NCI-H1105 treated with DMSO at 0.1 percent for 48 hours (cell line): Measurements from ENCODE around the gene PIK3R6.
"Not testable (repeated sequence)": the region's sequence is repeated elsewhere in the genome, so short reads cannot be mapped to it uniquely, and the experiment has no call there.

Experiments
- DNase-seq: peaks from one replicate; lab custom pipeline; 2025; lab: John Stamatoyannopoulos, UW

The PIK3R6 gene

GRCh38 chr17:8828517-8828875 is 39.0 kb downstream of the PIK3R6 start:
- DNase-seq: no peak

- DNase-seq: no peak
These were observed 40.6 kb downstream of the PIK3R6 start for GRCh38 chr17:8826808-8827435.

GRCh38 chr17:8825802-8826201 is 41.7 kb downstream of the PIK3R6 start:
- no peak for DNase-seq

GRCh38 chr17:8823279-8823678 is 44.2 kb downstream of the PIK3R6 start:
- no peak for DNase-seq

DNA sequence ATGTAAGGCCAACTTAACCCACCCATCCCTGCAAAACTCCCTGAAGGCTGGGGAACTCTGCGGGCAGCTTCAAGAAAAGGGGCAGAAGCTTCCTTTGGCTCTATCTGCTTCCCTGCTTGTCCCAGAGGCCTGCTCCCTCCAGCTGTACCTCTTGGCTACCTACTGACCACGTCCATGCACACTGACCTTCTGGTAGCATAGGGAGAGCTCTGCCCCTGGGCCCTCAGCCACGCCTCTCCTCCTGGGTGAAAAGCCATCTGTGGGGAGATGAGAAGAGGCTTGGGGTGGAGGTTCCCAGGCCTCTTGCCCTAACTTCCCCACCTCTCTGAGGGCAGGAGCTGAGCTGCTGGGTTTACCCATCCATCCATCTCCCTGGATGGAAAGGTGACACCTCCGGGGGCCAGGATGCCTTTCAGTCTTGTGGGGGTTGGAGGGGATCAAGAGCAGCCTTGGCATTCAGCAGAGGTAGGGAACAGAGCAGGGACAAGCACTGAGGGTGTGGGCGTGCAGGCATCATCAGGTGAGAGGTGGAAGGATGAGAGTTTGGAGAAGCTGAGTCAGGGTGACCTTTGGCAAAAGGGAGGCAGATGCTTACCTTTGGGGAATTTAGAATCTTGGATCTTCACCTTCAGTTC is 45.0 kb downstream of the PIK3R6 start:
- DNase-seq: no peak

DNA sequence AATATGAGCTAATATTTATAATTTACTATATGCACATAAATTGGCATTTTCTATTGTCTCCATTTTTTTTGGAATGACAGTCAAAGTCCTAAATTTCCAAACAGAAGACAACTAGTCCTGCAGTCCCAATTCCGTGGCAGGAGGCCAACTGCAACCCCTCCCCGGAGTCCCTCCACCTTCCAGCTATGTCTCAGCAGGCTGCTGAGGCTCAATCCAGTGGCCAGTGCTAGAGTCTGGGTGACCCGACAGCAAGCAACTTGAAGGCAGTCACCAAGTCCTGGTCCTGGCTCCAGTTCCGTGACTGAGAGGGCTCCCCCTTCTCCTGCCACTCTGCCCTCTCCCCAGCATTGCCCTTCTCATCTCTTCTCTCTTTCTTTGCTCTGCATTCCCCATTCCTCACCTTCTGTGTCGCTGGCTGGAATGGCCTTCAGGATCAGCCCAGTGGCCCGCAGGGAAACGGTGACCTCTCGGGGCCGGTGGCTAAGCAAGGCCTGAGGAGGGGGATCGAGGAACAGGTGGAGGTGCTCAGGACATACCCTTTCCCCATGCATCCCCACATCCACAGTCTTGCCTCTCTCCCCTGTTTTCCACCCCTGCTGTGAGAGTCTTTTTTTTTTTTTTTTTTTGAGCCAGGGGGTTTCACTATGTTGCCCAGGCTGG is 45.9 kb downstream of the PIK3R6 start:
- no peak for DNase-seq

DNA sequence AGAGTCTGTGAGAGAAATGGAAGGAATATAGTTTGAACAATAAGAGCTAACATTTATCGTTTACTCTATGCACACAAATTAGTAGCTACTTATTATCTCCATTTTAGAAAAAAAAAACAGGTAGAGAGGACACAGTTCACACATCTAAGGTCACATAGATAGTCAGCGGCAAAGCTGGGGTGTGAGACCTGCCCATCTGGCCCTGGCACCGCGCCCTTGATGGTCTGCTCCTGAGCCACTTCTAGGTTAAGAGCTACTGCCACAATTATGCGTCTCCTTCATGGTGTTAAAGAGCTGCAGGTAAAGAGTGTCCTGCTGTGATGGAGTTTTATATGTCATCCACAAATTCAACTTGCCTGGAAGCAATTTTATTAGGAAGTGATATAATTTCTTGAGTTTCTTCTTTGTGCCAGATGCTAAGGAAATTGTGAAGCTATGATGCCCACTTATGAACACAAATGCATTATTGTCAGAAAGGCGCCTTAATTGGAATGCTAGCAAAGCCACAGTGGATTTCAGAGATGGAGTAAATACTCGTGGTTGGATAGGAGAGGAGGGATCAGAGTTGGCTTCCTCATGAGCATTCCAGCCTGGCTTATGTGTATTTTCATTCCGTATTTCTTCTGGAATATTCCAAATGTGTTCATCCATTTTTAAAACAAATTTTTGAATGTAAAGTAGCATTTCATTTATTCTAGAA is 47.0 kb downstream of the PIK3R6 start:
- peak; percentile 14 for DNase-seq

DNA sequence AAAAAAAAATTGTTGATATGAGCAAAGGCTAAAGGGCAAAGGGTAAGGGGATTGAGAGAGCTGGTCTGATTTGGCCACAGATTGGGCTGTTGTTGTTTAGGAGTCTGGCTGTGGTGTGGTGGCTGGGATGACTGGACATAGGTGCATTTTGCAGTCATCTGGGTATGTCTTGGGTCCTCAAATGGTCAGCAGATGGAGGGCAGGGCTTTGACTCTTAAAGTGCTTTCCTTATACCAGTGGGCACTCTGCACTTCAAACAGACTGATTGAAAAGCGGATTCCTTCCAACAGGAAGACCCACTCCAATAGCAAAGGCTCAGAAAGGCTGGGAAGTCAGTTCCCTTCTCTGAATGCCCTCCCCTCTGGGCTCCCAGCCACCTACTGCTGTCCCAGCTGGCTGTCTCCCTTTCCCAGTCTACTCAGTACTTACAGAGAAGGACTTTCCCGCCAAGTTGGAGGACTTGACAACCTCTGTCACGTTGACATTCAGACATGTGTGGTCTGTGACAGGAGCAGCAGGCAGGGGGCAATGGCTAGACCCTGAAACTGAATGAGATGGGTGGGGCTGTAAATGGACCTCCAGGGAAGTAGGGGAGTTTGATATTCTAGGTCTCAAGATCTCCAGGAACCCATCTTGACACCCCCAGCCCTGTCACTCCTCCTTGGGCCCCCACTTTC is 48.7 kb downstream of the PIK3R6 start:
- DNase-seq: no peak

DNA sequence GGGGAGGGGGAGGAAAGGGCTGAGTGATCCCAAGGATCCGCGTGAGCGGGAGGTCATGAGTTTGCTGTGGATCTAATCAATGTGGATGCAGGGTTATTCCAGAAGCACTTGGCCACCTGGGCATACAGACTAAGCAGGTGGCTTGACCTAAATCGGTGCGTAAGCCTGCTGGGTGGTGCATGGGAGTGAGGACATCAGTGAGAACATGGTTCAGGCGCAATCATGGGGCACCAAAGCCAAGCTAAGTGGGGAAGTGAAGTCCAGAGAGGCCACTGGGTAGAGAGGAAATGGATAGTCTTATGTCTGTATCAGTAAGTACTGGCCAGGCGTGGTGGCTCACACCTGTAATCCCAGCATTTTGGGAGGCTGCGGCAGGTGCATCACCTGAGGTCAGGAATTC is 49.4 kb downstream of the PIK3R6 start:
- no peak for DNase-seq

DNA sequence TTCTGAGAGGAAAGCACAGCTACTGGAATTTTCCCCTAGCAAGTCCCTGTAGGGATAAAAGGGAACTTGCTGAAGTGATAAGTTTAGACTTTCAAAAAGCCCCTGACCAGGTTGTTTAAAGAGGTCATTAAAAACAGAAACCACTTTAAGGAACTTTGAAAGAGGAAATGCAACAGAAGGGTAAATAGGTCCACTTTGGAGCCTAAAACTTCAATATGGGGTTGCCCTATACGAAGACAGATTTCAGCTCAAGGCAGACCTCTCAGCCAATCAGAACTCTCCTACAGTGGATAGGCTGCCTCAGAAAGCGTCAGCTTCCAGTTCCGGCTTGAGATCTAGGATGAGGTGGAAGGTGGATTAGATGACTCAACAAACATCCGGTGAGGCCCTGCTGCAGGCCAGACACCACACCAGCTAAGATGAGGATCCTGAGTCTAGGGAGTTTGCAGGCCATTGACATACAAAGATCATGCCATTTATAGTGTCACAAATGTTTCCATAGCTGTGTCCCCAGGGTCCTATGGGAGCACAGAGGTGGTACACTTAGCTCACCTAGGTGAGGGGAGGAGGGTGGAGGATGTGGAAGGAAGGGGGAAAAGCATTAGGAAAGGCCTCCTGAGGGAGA is 60.4 kb downstream of the PIK3R6 start:
- no peak for DNase-seq

GRCh38 chr17:8806253-8806925 is 61.1 kb downstream of the PIK3R6 start:
- DNase-seq: no peak

GRCh38 chr17:8805396-8805795 is 62.1 kb downstream of the PIK3R6 start:
- not testable (repeated sequence) for DNase-seq

DNA sequence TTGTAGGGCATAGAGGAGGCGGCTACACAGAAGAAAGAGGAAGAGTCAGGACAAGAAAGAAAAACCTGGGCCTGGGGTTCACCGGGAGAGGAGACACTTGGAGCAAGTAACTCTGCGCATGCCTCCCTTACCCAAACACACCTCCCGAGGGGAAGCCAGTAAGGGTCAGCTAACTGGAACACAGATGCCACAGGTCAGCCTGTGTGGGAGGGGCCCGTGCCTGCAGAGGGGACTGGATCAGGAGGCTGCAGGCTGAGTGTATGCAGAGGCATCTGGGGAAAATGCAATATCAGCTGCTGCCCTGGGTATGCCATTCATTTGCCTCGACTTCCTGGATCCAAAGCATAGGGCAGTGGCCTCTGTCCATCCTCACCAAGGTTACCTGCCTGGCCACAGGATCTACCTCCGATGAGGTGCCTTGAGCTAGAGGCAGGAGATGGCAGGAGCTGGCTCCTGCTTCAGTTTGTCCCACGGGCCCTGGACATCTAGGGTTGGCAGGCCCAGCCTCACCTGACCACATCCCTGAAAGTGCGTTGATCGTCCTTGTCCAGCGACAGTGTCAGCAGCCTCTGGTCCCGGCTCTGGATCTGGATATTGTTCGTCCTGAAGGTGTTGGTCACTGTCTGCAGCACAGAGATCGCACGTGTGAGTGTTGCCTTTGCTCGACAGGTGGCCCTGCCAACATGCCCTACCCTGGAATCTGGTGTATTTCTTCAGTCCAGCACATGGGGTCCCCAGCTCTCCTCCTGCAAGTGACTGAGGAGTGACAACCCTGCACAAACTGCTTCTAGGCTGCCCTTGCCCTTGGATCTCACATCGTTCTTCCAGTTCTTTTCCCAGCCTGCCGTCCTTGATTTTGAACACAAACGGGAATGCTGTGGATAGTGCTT is 63.7 kb downstream of the PIK3R6 start:
- DNase-seq: no peak

DNA sequence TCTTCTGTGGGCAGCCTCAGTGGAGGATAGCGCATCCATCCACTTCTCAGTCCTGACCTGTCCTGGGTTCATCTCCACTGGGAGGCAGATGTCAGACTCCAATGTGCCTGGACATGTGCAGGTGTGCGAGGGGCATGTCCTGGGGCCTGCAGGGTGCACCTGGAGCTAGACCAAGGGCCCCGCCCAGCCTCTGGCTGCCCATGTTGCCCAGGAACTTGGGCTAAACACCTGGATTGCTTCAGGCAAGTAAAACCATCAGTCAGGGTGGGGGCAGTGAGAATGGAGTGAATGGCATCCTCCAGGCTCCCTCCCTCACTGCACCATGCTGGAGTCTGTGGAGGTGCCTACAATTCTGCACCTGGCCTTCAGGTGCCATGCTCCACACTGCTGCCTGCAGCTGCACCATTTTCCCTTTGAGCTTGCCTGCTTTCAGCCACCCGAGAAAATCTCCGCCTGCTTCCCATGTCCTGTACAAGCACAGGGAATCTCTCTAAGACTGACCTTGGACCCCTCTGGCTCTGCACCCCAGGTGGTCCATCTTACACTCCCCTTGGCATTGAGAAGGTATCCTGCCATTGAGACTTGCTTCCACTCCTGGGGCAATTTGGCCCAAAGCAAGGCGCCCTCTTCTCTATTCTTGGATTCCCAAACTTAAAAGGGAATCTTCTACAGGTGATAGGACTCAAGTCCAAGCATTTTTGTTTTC is 66.2 kb downstream of the PIK3R6 start:
- DNase-seq: no peak

DNA sequence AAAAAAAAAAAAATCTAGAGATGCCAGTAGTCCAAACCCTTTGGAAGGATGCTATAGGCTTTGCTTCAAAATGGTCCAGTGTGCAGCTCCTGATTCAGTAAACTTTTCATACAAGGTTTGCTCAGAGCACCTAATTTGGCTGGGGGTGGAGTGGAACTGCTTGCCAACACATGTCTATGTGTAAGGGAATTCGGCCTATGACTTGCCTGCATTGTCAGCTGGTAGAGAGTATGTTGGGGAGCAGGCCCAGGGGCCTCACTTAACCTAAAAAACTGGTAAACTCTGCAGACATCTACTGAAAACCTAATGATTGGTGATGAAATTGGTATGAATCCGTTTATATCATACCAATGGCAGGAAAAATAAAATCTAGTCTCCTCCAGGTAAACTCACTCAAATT is 66.8 kb downstream of the PIK3R6 start:
- DNase-seq: no peak

GRCh38 chr17:8799570-8800212 is 67.8 kb downstream of the PIK3R6 start:
- DNase-seq: no peak

DNA sequence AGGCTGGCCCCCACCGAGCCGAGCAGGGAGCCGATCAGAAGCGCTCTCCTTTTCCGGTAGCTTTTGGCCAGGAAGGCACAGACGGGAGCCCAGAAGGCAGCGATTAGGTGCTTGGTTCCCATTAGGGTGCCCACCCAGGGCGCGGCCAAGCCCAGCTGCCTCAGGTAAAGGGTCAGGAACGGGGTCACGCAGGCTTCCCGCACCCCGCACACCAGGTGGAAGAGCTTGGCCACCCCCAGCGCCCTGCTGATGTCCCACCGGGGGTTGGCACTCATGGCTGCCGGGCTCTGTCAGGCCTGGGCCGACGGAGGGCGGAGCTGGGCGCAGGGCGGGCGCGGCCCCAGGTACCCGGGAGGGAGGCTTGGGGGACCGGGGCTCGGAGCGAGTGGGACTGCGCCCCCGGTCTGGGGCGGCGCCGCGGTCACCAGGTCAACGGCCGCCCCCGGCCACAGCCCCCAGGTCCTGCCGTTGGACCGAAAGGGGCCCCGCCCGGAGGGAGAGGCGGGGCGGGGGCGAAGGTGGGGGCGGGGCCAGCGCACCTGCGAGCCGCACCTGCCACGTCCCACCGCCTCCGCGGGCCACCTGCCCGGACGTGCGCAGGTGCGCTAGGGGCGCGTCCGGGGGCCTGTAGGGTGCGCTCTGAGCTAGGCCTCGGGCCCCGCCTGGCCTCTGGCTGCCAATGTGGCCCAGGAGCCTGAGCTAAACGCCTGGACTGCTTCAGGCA is 68.5 kb downstream of the PIK3R6 start, which contains the start of gene MFSD6L:
TSS of gene MFSD6L (minus strand) at position 520 of the 724 bp plus-strand sequence. CDS start at position 275, 245 bp downstream.
- no peak for DNase-seq

DNA sequence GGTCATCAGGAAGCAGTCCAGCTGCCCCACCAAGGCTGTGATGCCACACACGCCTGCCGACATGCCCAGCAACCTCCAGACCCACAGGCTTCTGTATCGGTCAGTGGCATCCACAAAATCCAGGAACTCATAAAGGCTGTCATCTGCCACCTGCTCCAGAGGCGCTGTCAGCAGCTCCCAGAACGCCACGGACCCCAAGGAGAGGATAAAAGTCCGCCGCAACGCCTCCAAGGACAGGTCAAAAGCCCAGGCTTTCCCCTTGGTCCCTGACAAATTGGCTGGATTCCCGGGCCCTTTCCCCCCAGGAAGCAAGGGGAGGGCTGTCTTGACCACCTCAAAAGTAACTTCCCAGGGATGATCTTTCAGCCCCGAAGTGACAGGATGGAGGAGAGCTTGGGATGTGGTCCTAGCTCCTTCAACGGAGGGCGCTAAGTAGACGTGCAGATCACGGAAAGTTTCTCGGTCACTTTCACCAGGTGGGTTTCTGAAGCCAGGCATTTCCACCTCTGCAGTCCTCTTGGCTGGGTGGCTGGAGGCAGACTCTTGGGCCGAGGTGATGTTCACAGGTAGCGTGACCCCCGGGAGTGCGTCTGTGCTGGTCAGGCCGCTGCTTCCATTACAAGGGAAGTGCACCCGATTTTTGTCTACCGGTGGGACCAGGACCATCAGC is 69.2 kb downstream of the PIK3R6 start:
- DNase-seq: no peak
